H9 (cell line): Measurements from ENCODE around the gene DTYMK. TPM values are rescaled to one million over a fixed set of nuclear protein-coding genes. Genes with fewer than 3 reads are reported as not detected.

ENCODE experiments used
- DNase-seq: peaks from one replicate; pipeline ENCODE4 v3.0.0-alpha.2; 2017
- H2AFZ ChIP-seq: one replicate; pipeline ENCODE4 v1.6.1; 2013; ENCODE audit warnings: mild to moderate bottlenecking, low read length, control low read depth, moderate library complexity
- H2AK5ac ChIP-seq: 2 replicates; pipeline ENCODE4 v1.6.1; 2013; ENCODE audit warnings: low read length, control low read depth, mixed read lengths; ENCODE audit not compliant: insufficient read length
- H2BK120ac ChIP-seq: one replicate; pipeline ENCODE4 v1.6.1; 2013; ENCODE audit warnings: low read depth, mild to moderate bottlenecking, low read length, control low read depth, inconsistent platforms; ENCODE audit not compliant: poor library complexity, severe bottlenecking
- H2BK12ac ChIP-seq: 2 replicates; pipeline ENCODE4 v1.6.1; 2013; ENCODE audit warnings: low read length, control low read depth, mixed read lengths, low read depth; ENCODE audit not compliant: insufficient read length
- H2BK15ac ChIP-seq: 2 replicates; pipeline ENCODE4 v1.6.1; 2013; ENCODE audit warnings: low read depth, low read length, control low read depth
- H2BK20ac ChIP-seq: one replicate; pipeline ENCODE4 v1.6.1; 2013; ENCODE audit warnings: low read depth, mild to moderate bottlenecking, low read length, control low read depth, inconsistent platforms; ENCODE audit not compliant: poor library complexity, severe bottlenecking
- H2BK5ac ChIP-seq: 2 replicates; pipeline ENCODE4 v1.6.1; 2013; ENCODE audit warnings: low read length, control low read depth, mixed read lengths; ENCODE audit not compliant: insufficient read length
- H3K14ac ChIP-seq: 2 replicates; pipeline ENCODE4 v1.6.1; 2013; ENCODE audit warnings: low read length, control low read depth; ENCODE audit not compliant: insufficient read depth
- H3K18ac ChIP-seq: 2 replicates; pipeline ENCODE4 v1.6.1; 2013; ENCODE audit warnings: low read depth, mild to moderate bottlenecking, mixed read lengths, low read length, control low read depth; ENCODE audit not compliant: insufficient read length
- H3K23ac ChIP-seq: 2 replicates; pipeline ENCODE4 v1.6.1; 2013; ENCODE audit warnings: low read length, control low read depth, mixed read lengths, low read depth; ENCODE audit not compliant: insufficient read length
- H3K23me2 ChIP-seq: 2 replicates; pipeline ENCODE4 v1.6.1; 2013; ENCODE audit warnings: low read depth, mild to moderate bottlenecking, mixed read lengths, low read length, control low read depth; ENCODE audit not compliant: insufficient read length, poor library complexity, severe bottlenecking
- H3K27ac ChIP-seq: 2 replicates; pipeline ENCODE4 v1.5.1; 2013; ENCODE audit warnings: low read length, control low read depth, mixed read lengths, low read depth; ENCODE audit not compliant: insufficient read length
- H3K27me3 ChIP-seq: 2 replicates; pipeline ENCODE4 v1.6.1; 2013; ENCODE audit warnings: low read length, control low read depth, inconsistent platforms; ENCODE audit not compliant: insufficient read depth
- H3K4ac ChIP-seq: 2 replicates; pipeline ENCODE4 v1.6.1; 2013; ENCODE audit warnings: low read depth, mild to moderate bottlenecking, control low read depth, inconsistent platforms, low read length, moderate library complexity
- H3K4me1 ChIP-seq: 2 replicates; pipeline ENCODE4 v1.6.1; 2013; ENCODE audit warnings: low read length, control low read depth, inconsistent platforms; ENCODE audit not compliant: insufficient read depth
- H3K4me2 ChIP-seq: 2 replicates; pipeline ENCODE4 v1.6.1; 2013; ENCODE audit warnings: low read length, control low read depth, mixed read lengths; ENCODE audit not compliant: insufficient read length, insufficient read depth
- H3K56ac ChIP-seq: 2 replicates; pipeline ENCODE4 v1.6.1; 2013; ENCODE audit warnings: low read depth, mild to moderate bottlenecking, mixed read lengths, low read length, control low read depth; ENCODE audit not compliant: insufficient read length
- H3K79me1 ChIP-seq: 2 replicates; pipeline ENCODE4 v1.6.1; 2013; ENCODE audit warnings: low read depth, mild to moderate bottlenecking, moderate library complexity, low read length, control low read depth, inconsistent platforms; ENCODE audit not compliant: insufficient read depth, poor library complexity, severe bottlenecking
- H3K79me2 ChIP-seq: 2 replicates; pipeline ENCODE4 v1.6.1; 2013; ENCODE audit warnings: low read length, control low read depth, inconsistent platforms; ENCODE audit not compliant: insufficient read depth
- H3K9ac ChIP-seq: 2 replicates; pipeline ENCODE4 v1.6.1; 2013; ENCODE audit warnings: low read length, control low read depth, mixed read lengths; ENCODE audit not compliant: insufficient read length; ENCODE audit errors: extremely low read depth
- H3K9me3 ChIP-seq: one replicate; pipeline ENCODE4 v1.6.1; 2013; ENCODE audit warnings: low read depth, low read length, inconsistent platforms; ENCODE audit not compliant: control insufficient read depth
- H3T11ph ChIP-seq: one replicate; pipeline ENCODE4 v1.6.1; 2013; ENCODE audit warnings: mild to moderate bottlenecking, low read length, control low read depth, inconsistent platforms
- H4K20me1 ChIP-seq: one replicate; pipeline ENCODE4 v1.6.1; 2013; ENCODE audit not compliant: control insufficient read depth, insufficient read length, insufficient read depth
- H4K5ac ChIP-seq: 2 replicates; pipeline ENCODE4 v1.6.1; 2013; ENCODE audit warnings: low read depth, mild to moderate bottlenecking, mixed read lengths, low read length, control low read depth; ENCODE audit not compliant: insufficient read length
- H4K8ac ChIP-seq: replicated peaks from 2 replicates; pipeline ENCODE4 v1.6.1; 2013; ENCODE audit warnings: low read length, control low read depth, mixed read lengths, low read depth; ENCODE audit not compliant: insufficient read length
- H4K91ac ChIP-seq: 2 replicates; pipeline ENCODE4 v1.6.1; 2013; ENCODE audit warnings: low read depth, mild to moderate bottlenecking, moderate library complexity, mixed read lengths, low read length, control low read depth; ENCODE audit not compliant: insufficient read length
- H3K27ac Mint-ChIP-seq, 3 experiments: 2 replicates in 2 of 3; 3 replicates in 1 of 3; pipeline ENCODE4 v1.8.0; 2020 to 2021; ENCODE audit warnings: mixed read lengths in 3 of 3, mild to moderate bottlenecking in 1 of 3, moderate library complexity in 1 of 3
- H3K27me3 Mint-ChIP-seq: 2 replicates; pipeline ENCODE4 v1.8.0; 2021; ENCODE audit warnings: low read depth, mild to moderate bottlenecking, moderate library complexity, mixed read lengths
- H3K36me3 Mint-ChIP-seq, 3 experiments: 2 replicates in 2 of 3; 3 replicates in 1 of 3; pipeline ENCODE4 v1.8.0; 2020 to 2021; ENCODE audit warnings: low read depth in 3 of 3, mixed read lengths in 3 of 3; ENCODE audit not compliant: insufficient read depth in 1 of 3
- H3K4me1 Mint-ChIP-seq, 2 experiments: 2 replicates each; pipeline ENCODE4 v1.8.0; 2020; ENCODE audit warnings: mixed read lengths in 2 of 2
- H3K4me3 Mint-ChIP-seq, 2 experiments: 2 replicates in 1 of 2; 3 replicates in 1 of 2; pipeline ENCODE4 v1.8.0; 2020 to 2021; ENCODE audit warnings: mild to moderate bottlenecking in 2 of 2, mixed read lengths in 2 of 2, moderate library complexity in 1 of 2
- H3K9me3 Mint-ChIP-seq, 2 experiments: 2 replicates in 1 of 2; 3 replicates in 1 of 2; pipeline ENCODE4 v1.8.0; 2020; ENCODE audit warnings: mild to moderate bottlenecking in 2 of 2, mixed read lengths in 2 of 2, moderate library complexity in 1 of 2
- WGBS: extraction: QIAGEN DNeasy Blood & Tissue Kit; methylation state at CpG from one replicate; pipeline ENCODE4 v1.1.7; 2013; ENCODE audit warnings: missing lambda C conversion rate, low lambda C conversion rate, mixed read lengths; ENCODE audit not compliant: insufficient read length; ENCODE audit errors: extremely low coverage; 5-methylcytosine and 5-hydroxymethylcytosine counted together
- total RNA-seq: library from RNA; stranded (reverse); gene quantifications from 2 replicates; pipeline ENCODE4 v1.2.1, GENCODE V29; 2021
- TF ChIP-seq, protein P1 (sequence below): fragments of 200-600 bp; sonication (generic); conservative IDR thresholded peaks from 3 replicates; pipeline ENCODE4 v1.8.0; 2021; ENCODE audit warnings: antibody characterized with exemption, mild to moderate bottlenecking

The DTYMK gene
- total RNA-seq, 1 experiment from 2014 or later = 76.0 TPM

DNA sequence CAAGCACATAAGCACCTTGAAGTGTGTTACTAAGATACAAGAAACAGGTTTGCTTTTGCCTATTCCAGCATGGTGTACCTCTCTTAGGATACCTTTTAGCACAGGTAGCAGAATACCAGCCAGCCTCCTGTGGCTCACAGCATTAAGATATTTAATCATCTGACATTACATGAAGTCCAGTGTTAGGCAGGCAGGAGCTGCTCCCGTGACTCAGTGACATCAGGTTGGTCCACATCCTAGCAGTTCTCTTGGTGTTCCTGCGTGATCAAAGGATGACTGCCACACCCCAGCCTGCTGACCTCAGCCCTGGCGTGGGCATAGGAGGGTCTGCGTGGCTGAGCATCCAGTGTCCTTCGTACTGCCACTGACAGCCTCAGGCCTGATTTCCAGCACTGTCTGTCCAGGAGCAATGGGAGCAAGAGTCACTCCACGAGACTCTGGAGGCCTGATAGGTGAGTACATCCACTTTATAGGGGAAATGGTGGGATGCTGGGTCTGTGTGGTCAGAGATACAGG is 3.6 kb upstream of the DTYMK start:
- H3K56ac ChIP-seq = no peak overlapping the region
- Mint-ChIP-seq H3K27me3 (no peaks in the 10 kb centered on the region), H3K4me1 (peaks cover 12 to 18% of the 10 kb centered on the region in 2 experiments), H3K36me3 (peaks cover 10 to 26% (median 15%) of the 10 kb centered on the region in 3 experiments), H3K9me3 (peaks cover 0 to 3% of the 10 kb centered on the region in 2 experiments; a peak in 1 of 5 replicates), H3K27ac (no peak overlapping the region; a peak in 1 of 7 replicates), H3K4me3 (no peak overlapping the region)
- H3K9ac ChIP-seq = no peak overlapping the region
- no peak overlapping the region for H2BK12ac ChIP-seq
- H4K8ac ChIP-seq = no peak overlapping the region
- H3K27me3 ChIP-seq = no peaks in the 10 kb centered on the region
- H3K4me1 ChIP-seq = no peaks in the 10 kb centered on the region
- H3K23ac ChIP-seq = no peak overlapping the region
- no peak overlapping the region for H3K4ac ChIP-seq
- H3K27ac ChIP-seq = no peak overlapping the region
- peaks cover 2% of the 10 kb centered on the region for H4K20me1 ChIP-seq
- H2BK20ac ChIP-seq = no peak overlapping the region
- H3K14ac ChIP-seq = no peak overlapping the region
- no peaks in the 10 kb centered on the region for H3K9me3 ChIP-seq
- no peak overlapping the region for H4K5ac ChIP-seq
- H3T11ph ChIP-seq = no peak overlapping the region
- H3K79me1 ChIP-seq = no peaks in the 10 kb centered on the region
- no peak overlapping the region for H2BK5ac ChIP-seq
- H3K18ac ChIP-seq = no peak overlapping the region
- H4K91ac ChIP-seq = no peak overlapping the region
- H2BK15ac ChIP-seq = no peak overlapping the region
- H3K4me2 ChIP-seq = no peak overlapping the region
- no peak for DNase-seq
- TF ChIP-seq, protein P1, sequence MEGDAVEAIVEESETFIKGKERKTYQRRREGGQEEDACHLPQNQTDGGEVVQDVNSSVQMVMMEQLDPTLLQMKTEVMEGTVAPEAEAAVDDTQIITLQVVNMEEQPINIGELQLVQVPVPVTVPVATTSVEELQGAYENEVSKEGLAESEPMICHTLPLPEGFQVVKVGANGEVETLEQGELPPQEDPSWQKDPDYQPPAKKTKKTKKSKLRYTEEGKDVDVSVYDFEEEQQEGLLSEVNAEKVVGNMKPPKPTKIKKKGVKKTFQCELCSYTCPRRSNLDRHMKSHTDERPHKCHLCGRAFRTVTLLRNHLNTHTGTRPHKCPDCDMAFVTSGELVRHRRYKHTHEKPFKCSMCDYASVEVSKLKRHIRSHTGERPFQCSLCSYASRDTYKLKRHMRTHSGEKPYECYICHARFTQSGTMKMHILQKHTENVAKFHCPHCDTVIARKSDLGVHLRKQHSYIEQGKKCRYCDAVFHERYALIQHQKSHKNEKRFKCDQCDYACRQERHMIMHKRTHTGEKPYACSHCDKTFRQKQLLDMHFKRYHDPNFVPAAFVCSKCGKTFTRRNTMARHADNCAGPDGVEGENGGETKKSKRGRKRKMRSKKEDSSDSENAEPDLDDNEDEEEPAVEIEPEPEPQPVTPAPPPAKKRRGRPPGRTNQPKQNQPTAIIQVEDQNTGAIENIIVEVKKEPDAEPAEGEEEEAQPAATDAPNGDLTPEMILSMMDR = no peak
- no peak overlapping the region for H2AFZ ChIP-seq
- H2AK5ac ChIP-seq = no peak overlapping the region
- WGBS = no CpG with 5 or more reads among the region's 6 CpGs
- H2BK120ac ChIP-seq = no peak overlapping the region
- peaks cover 4% of the 10 kb centered on the region; the same call in 1 of the 2 replicates for H3K79me2 ChIP-seq
- peaks cover 3% of the 10 kb centered on the region for H3K23me2 ChIP-seq
